HG02763 (cell line): ENCODE measurements around the gene MEX3A.

ENCODE experiments used
- ATAC-seq: cut with Tn5 transposase; IDR thresholded peaks from one replicate; pipeline ENCODE4 v1.9.1; 2021; ENCODE audit warnings: mild to moderate bottlenecking, moderate library complexity; ENCODE audit not compliant: unreplicated experiment

Gene MEX3A

GRCh38 chr1:156104065-156104810 is 22.0 kb upstream of the MEX3A start:
- ATAC-seq: no peak

GRCh38 chr1:156103521-156103947 is 21.3 kb upstream of the MEX3A start:
- ATAC-seq: no peak

- ATAC-seq: no peak
Observed at GRCh38 chr1:156102633-156103511, 20.6 kb upstream of the MEX3A start.

GRCh38 chr1:156101880-156102279 is 19.6 kb upstream of the MEX3A start:
- no peak for ATAC-seq

- no peak for ATAC-seq
Observed at GRCh38 chr1:156100205-156100995, 18.1 kb upstream of the MEX3A start.

GRCh38 chr1:156099282-156099681 is 17.0 kb upstream of the MEX3A start:
- no peak for ATAC-seq

- ATAC-seq: no peak
Observed at GRCh38 chr1:156098784-156099183, 16.5 kb upstream of the MEX3A start.

GRCh38 chr1:156097499-156098178 is 15.4 kb upstream of the MEX3A start:
- no peak for ATAC-seq

- peak; percentile 59 for ATAC-seq
Observed at GRCh38 chr1:156096640-156097391, 14.6 kb upstream of the MEX3A start.

- ATAC-seq: no peak
Observed at GRCh38 chr1:156095906-156096508, 13.7 kb upstream of the MEX3A start.

- no peak for ATAC-seq
Observed at GRCh38 chr1:156091610-156092009, 9.3 kb upstream of the MEX3A start.

- peak; percentile 56 for ATAC-seq
Observed at GRCh38 chr1:156090840-156091188, 8.5 kb upstream of the MEX3A start.

GRCh38 chr1:156090138-156090839 is 8.0 kb upstream of the MEX3A start:
- ATAC-seq: no peak

GRCh38 chr1:156089704-156090103 is 7.4 kb upstream of the MEX3A start:
- no peak for ATAC-seq

GRCh38 chr1:156086256-156086662 is 4.0 kb upstream of the MEX3A start:
- no peak for ATAC-seq

- ATAC-seq: no peak
Observed at GRCh38 chr1:156083800-156084790, 1.8 kb upstream of the MEX3A start.

- no peak for ATAC-seq
Observed at GRCh38 chr1:156081917-156082308, 352 bp downstream of the MEX3A start.
